Tibial artery (tissue), 4 donors: Measurements from ENCODE around the gene ZNF521.

Source experiments
- DNase-seq, 2 donors: peaks; one replicate each; pipeline ENCODE4 v3.0.0-alpha.2; 2019
- H3K27ac ChIP-seq, 2 donors: fragments of 200-600 bp; sonication (generic) in 1 of 2; 1 replicate in 1 of 2; 2 replicates in 1 of 2; pipeline ENCODE4 v1.5.1; 2018 to 2019; ENCODE audit warnings: mild to moderate bottlenecking in 1 of 2
- H3K27me3 ChIP-seq, 2 donors: fragments of 200-600 bp; sonication (generic) in 1 of 2; one replicate each; pipeline versions ENCODE4 v1.5.1 to v1.6.0; 2016 to 2019
- H3K36me3 ChIP-seq, 3 donors: fragments of 200-600 bp; sonication (generic) in 2 of 3; one replicate each; pipeline ENCODE4 v1.5.1; 2016 to 2019; ENCODE audit warnings: mild to moderate bottlenecking in 2 of 3
- H3K4me1 ChIP-seq, 4 donors: fragments of 200-600 bp; sonication (generic) in 2 of 4; 1 replicate in 3 of 4; 2 replicates in 1 of 4; pipeline ENCODE4 v1.5.1; 2016 to 2019
- H3K4me3 ChIP-seq, 2 donors: fragments of 200-600 bp; sonication (generic) in 1 of 2; 1 replicate in 1 of 2; 2 replicates in 1 of 2; pipeline ENCODE4 v1.5.1; 2018 to 2019; ENCODE audit warnings: mild to moderate bottlenecking in 2 of 2
- H3K9me3 ChIP-seq, 3 donors: fragments of 200-600 bp; sonication (generic) in 1 of 3; one replicate each; pipeline ENCODE4 v1.5.1; 2016 to 2019
- intact Hi-C: fragments of 100-400 bp; cut with DNase I; formaldehyde crosslinking; loops from one replicate; pipeline ENCODE4 v1.15.0; 2023; ENCODE audit warnings: low total_unique reads
- TF ChIP-seq, protein P1 (sequence below), 2 experiments: fragments of 200-600 bp in 1 of 2; fragments of 450-650 bp in 1 of 2; IDR thresholded peaks; one replicate each; pipeline ENCODE4 v1.5.1; 2017 to 2019; ENCODE audit warnings: antibody characterized with exemption in 2 of 2, mild to moderate bottlenecking in 1 of 2, moderate library complexity in 1 of 2

Gene ZNF521

DNA sequence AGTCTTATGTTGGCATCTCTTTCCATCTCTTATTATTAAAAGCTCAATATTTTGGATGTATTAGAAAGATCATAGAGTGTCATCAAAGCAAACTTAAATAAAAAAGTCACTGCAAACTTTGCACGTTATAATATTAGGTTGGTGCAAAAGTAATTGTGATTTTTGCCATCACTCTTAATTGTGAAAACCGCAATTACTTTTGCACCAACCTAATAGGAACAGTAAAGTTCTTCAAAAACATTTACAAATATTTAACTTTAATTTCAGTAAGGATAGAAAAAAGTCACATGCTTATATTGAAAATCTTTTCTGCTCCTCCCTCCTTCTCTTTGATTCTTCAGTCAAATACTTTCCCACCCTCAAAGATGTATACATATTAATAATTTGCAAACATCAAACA is 51.5 kb downstream of the ZNF521 start:
- no peak overlapping the region for H3K4me3 ChIP-seq
- H3K27ac ChIP-seq = no peak overlapping the region
- no peaks in the 10 kb centered on the region for H3K36me3 ChIP-seq
- no peaks in the 10 kb centered on the region for H3K27me3 ChIP-seq
- no peaks in the 10 kb centered on the region for H3K9me3 ChIP-seq
- intact Hi-C loops = no loop called here
- TF ChIP-seq, protein P1, sequence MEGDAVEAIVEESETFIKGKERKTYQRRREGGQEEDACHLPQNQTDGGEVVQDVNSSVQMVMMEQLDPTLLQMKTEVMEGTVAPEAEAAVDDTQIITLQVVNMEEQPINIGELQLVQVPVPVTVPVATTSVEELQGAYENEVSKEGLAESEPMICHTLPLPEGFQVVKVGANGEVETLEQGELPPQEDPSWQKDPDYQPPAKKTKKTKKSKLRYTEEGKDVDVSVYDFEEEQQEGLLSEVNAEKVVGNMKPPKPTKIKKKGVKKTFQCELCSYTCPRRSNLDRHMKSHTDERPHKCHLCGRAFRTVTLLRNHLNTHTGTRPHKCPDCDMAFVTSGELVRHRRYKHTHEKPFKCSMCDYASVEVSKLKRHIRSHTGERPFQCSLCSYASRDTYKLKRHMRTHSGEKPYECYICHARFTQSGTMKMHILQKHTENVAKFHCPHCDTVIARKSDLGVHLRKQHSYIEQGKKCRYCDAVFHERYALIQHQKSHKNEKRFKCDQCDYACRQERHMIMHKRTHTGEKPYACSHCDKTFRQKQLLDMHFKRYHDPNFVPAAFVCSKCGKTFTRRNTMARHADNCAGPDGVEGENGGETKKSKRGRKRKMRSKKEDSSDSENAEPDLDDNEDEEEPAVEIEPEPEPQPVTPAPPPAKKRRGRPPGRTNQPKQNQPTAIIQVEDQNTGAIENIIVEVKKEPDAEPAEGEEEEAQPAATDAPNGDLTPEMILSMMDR (IDR thresholded peaks at IDR 0.05) = no peak
- peaks cover 0 to 6% (median 0%) of the 10 kb centered on the region in 4 donors for H3K4me1 ChIP-seq
- no peak for DNase-seq

DNA sequence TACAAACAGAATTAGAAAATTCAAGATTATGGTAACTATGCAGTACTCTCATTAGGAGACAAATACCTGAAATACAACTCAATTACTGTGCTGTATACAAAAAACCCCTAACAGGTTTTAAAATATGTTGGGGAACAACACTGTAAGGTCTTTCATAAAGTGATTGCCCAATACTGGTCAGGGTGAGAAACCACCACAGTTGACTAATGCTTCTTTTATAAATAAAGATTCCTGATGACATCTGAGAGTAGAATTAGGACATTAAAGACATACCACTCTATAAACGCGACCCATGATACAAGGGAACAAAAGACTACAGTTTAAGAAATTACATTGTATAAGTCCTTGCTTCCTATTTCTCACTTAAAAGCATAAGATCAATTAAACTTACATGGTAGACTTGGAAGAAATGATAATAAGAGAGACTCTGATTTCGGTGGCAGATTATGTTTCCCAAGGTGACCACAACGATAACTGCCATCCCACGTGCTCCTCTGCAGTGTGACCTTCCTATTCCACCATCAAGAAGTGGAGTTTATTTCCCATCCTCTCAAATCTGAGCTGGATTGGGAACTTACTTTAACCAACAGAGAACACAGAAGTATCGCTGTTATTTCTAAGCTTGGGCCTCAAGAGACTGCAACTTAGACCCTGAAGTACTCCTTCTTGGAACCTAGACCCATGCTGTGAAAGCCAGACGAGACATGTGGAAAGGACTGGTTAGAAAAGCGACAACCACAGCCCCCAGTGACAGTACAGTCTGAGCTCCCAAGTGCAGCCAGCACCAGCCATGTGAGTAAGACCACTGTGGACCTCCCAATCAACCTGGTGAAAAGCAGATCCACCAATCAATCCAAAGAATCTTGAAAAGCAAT is 52.3 kb downstream of the ZNF521 start:
- TF ChIP-seq, protein P1 (IDR thresholded peaks at IDR 0.05) = no peak
- no peaks in the 10 kb centered on the region for H3K27me3 ChIP-seq
- no peaks in the 10 kb centered on the region for H3K36me3 ChIP-seq
- peaks cover 0 to 6% (median 0%) of the 10 kb centered on the region in 4 donors for H3K4me1 ChIP-seq
- no peak overlapping the region for H3K4me3 ChIP-seq
- intact Hi-C loops = no loop called here
- no peaks in the 10 kb centered on the region for H3K9me3 ChIP-seq
- DNase-seq = no peak
- H3K27ac ChIP-seq = no peak overlapping the region

DNA sequence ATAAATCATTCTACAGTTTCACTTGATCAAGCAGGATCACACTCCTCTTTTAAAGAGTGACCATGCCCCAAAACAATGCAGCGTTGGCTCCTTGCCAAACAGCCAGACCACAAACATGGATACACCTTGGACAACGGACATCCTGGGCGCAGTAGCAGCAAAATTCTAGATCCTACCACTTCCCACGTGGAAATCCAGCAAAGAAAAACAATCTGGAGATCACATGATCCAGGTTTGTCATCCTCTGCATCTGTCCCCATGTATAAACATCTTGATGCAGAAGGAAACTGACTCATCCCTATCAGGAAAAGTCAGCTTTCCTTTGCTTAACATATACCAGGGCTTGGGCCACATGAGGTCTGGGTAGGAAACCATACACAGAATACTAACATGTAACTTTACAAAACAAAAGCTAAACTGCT is 53.1 kb downstream of the ZNF521 start:
- no peaks in the 10 kb centered on the region for H3K9me3 ChIP-seq
- intact Hi-C loops = no loop called here

DNA sequence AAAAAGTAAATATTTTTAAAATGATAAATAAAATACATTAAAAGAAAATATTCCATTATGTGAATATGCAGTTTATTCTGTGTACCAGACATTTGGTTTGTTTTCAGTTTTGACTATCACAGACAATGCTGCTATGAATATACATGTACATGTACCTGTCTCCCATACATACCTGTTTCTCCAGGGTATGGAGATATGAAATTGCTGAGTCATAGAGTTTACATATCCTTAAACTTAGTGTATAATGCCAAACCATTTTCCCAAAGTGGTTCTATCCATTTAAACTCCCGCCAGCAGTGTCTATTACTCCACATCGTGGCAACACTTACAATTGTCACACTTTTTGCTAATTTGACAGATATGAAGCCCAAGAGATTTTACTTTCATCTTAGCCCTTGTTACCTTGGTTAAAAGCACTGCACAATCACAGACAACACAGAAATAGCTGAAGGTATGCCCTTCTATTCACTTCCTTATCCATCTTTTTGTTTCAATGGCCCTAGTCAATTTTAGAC is 56.3 kb downstream of the ZNF521 start:
- TF ChIP-seq, protein P1 (IDR thresholded peaks at IDR 0.05) = no peak
- no peak overlapping the region for H3K27ac ChIP-seq
- H3K4me1 ChIP-seq = peaks cover 0 to 6% (median 0%) of the 10 kb centered on the region in 4 donors
- no peaks in the 10 kb centered on the region for H3K36me3 ChIP-seq
- intact Hi-C loops = no loop called here
- H3K4me3 ChIP-seq = no peak overlapping the region
- no peaks in the 10 kb centered on the region for H3K27me3 ChIP-seq
- H3K9me3 ChIP-seq = no peaks in the 10 kb centered on the region
- no peak for DNase-seq

More for the DNA sequence above, 53.1 kb downstream of the ZNF521 start:
- TF ChIP-seq, protein P1 (IDR thresholded peaks at IDR 0.05) = no peak
- DNase-seq = no peak
- Histone ChIP-seq H3K4me3 (no peak overlapping the region), H3K4me1 (peaks cover 0 to 6% (median 0%) of the 10 kb centered on the region in 4 donors), H3K27ac (no peak overlapping the region), H3K36me3 (no peaks in the 10 kb centered on the region), H3K27me3 (no peaks in the 10 kb centered on the region)

DNA sequence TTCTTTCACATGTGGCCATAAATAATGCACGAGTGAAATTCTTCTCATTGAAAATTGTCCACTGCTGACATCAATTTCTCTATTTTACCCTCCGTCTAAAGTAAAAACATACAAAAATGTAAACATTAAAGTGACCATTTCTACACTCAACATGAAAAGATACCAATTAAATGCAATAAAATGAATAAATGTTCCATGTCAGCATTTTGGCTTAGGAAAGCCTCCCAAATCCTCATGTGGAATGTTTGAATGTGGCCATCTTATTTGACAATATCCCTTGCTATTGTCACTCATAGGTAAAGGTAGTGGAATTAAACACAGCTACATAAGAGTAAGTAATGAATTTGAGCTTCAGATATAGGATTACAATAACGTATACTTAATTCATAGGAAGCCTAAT is 60.8 kb downstream of the ZNF521 start:
- TF ChIP-seq, protein P1 (IDR thresholded peaks at IDR 0.05) = no peak
- no peak for DNase-seq
- intact Hi-C loops = no loop called here
- no peak overlapping the region for H3K4me3 ChIP-seq
- H3K27ac ChIP-seq = no peak overlapping the region
- no peaks in the 10 kb centered on the region for H3K9me3 ChIP-seq
- peaks cover 0 to 10% (median 0%) of the 10 kb centered on the region in 4 donors for H3K4me1 ChIP-seq
- no peaks in the 10 kb centered on the region for H3K27me3 ChIP-seq
- no peaks in the 10 kb centered on the region for H3K36me3 ChIP-seq
